NCI-H2227 (cell line): ENCODE data around the gene MKNK1.

ENCODE experiments used
- DNase-seq: peaks from one replicate; lab custom pipeline; 2025; ENCODE audit not compliant: unreplicated experiment; lab: John Stamatoyannopoulos, UW

MKNK1 gene

DNA sequence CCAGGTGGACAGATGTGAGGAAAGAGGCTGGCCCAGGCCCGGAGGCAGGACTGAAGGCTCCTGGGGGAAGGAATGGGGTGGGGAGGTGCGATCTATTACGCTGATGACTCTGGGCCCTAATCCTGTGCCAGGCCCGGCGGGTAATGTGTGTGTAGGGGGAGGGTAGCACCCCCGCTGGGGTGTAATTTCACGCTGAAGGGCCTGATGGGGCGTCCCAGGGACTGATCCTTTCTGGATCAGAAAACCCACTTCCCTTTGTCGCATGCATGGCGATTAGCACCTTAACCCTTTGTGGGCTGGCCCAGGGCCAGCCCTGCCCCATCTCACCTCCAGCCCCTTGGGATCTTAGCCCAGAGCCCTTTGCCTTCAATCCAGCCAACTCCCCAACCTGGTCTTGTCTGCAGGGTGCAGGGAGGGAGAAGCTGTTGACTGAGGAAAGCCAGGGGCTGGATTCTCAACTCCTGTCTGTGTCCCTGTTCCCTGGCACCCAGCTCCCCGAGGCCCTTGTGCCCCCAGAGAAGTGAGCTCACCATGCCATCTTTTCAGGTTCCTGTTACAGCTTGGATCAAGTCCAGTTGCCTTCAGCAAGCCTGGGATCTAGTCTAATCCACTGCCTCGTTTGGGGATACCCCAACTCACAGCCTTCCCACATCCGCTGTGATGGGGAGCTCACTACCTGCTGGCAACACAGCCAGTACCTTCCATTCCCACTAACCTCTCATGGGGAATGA is 78.7 kb downstream of the MKNK1 start:
- no peak for DNase-seq

DNA sequence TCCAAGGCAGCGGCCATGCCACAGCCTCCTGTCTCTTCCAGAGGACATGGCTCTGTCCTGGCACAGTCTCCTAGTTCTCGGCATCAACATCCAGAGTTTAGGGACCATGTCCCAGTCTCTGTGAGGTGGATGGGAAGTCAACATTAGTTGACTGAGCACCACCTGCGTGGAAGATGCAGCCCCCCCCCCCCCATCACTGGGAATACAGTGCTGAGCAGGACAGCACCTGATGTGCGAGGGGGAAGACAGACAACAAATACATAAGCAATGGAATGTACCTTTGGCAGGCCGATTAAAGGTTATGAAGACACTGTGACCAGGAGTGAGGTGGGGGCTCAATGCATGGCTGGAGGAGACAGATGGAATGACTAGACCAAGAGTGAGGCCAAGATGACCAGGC is 79.2 kb downstream of the MKNK1 start:
- no peak for DNase-seq

DNA sequence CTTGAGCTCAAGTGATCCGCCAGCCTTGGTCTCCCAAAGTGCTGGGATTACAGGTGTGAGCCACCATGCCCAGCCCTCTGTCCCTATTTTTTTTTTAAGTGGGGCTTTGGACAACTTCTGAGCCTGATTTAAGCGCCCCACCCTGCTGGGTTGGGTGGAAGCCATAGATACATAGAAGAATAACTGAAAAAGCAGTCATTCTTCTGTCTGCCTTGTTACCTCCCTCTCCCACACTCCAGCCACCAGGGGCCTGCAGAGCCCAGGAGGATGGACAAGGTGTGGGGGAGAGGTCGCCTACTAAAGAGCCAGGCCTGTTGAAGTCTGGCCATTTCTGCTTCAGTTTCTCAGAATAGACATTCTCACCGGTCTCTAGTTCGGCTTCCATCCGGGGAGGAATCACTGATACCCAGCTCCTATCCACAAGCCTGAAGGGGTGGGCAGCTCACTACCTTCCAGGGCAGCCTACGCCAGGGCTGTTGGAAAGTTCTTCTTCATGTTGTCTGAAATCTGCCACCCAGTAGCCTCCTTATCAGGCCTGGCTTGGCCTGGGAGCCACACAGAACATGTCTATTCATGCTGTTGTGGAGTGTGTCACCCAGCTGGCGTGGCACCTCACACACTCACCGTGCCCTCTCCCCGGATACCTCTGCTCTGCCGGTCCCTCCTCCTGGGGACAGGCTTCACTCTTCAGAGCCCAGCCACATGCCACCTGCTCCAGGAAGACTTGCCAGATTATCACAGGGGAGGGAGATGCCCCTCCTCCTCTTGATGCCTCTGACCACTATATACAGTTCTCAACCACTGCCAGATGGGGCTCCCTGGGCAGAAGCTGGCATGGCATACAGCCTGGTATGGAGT is 80.3 kb downstream of the MKNK1 start:
- no peak for DNase-seq

DNA sequence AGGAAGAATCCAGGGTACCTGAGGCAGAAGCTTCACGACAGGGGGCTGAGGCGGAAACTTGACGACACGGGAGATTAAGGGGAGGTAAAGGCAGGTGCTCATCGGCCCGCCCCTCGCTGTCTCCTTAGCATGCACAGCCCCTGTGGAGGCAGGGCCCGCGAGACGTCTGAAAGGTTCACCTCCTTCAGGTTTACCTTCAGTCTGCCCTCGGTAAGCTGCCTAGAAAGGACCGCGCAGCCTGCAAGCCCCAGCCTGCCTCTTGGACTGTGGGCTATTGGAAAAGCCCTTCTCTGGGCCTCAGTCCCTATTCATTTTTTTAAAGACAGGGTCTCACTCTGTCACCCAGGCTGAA is 81.1 kb downstream of the MKNK1 start:
- DNase-seq: no peak

DNA sequence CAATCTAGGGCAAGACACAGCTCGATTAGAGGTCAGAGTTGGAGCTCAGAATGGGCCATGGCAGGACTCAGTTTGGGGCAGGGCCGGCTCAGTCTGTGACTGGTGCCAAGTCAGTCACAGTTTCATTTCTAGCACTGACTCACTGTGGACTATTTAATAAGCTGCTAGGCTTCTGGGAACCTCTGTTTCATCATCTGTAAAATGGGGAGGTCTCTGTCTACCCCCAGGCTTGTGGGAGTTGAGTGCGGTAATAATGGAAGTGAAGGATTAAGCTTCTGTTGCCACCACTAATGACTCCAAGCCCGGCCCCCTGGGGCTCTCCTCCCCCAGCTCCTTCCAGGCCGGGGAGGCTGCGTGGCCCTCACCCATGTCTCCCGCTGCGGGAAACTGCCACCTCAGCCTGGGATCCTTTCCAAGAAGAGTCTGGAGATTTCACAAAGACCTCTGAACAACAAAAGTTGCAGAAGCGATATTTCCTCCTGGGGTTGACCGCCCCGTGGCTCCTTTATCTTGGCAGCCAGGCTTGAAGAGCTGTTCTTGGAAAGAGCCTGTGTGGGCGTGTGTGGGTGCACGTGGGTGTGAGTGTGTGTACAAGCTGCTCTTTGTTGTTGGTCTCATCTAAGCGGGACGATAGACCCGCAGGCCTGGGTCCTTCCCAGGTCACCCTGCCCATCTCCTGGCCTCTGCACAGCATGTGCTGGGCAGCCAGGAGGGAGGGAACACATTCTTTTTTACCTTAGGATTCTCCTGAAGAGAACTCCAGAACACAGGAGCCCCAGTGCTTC is 81.7 kb downstream of the MKNK1 start:
- no peak for DNase-seq

DNA sequence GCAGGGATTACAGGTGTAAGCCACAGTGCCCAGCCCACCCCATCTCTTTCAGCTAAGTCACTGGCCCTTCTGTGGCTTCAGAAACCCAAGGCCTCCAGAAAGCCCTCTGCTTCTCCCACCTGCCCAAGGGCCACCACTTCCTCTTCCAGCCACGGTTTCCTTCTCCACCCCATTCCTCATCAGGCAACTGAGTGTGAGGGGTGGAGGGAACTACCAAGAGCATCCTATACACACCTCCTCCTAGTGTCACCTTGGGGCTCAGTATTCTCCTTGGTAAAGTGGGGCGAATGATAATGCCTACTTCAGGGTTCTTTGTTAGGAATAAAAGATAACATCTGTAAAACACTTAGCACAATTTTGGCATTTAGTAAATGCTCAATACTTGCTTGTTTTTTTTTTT is 82.7 kb downstream of the MKNK1 start:
- no peak for DNase-seq

DNA sequence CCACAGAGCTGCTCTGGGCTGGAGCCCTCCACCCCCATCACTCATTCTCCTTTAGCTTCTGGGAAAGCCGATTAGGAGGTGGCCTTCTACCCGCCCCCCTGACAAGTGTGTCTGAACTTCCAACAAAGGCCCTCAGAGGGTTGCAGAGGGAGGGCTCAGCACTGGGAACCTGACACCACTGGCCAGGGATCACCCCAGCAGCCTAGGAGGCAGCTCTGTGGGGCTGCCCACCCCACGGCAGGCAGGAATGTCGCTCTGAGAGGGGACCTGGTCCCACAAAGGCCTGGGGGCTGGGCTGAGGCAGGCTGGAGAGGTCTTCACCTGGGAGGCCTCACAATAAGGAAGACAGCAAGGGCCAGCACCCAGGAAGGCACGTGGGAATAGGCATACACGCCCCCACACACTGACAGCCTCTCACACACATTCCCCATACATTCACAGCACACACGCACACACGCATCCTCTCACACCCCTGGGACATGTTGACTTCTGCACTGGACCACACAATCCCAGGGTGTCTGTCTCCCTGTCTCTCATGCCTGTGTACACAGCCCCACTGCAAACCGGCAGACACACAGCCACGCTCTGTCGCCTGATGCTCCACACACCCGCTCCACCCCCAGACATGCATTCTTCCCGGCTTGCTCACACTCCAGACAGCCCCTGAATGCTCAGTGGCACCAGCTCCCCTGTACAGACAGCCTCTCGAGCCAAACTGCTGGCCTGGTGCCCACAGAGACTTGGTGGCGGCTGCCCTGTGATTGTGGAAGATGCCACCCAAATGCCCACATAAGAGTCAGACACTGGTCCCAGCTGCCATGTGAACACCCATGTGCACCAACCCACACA is 83.8 kb downstream of the MKNK1 start:
- DNase-seq: no peak

DNA sequence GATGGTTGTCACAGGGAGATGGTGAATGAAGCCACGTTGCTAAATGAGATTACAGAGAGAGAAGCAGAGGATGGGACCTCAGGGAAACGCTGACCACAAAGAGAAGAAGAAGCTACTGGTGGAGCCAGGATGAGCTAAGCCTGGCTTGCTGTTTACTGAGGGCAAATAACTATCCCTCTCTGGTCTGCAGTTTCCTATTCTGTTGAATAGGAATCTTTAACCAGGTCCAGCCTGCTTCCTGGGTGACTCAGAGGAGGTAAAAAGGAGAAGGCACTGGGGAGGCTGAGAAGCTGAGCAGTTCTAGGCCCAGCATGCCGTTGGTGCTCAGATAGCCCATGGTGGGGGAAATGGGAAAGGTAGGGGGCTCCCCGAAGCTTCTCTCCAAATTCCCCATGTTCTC is 84.9 kb downstream of the MKNK1 start:
- DNase-seq: no peak

DNA sequence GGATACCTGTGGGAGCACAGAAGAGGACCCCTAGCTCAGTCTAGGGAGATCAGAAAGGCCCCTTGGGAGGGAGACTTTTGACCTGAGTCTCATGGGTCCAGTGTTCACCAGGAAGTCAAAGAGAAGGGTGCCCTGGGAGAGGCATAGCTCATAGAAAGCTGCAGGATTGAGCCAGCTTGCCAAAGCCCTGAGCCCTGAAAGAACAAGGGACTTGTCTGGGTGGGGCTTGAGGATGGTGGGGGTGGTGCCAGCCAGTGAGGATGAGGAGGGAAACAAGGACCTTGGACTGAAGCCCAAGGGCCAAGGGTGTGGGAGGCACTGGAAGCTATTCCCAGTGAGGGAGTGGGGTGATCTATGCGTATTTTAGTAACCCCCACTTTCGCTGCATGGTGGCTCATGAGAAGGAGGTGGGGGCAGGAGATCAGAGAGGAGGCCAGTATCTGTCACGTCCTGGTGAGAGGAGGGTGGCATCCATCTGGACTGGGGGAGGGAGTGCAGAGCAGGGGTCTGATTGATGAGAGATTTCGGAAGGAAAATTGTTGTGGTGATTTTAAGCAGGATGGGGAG is 86.1 kb downstream of the MKNK1 start:
- DNase-seq: no peak

DNA sequence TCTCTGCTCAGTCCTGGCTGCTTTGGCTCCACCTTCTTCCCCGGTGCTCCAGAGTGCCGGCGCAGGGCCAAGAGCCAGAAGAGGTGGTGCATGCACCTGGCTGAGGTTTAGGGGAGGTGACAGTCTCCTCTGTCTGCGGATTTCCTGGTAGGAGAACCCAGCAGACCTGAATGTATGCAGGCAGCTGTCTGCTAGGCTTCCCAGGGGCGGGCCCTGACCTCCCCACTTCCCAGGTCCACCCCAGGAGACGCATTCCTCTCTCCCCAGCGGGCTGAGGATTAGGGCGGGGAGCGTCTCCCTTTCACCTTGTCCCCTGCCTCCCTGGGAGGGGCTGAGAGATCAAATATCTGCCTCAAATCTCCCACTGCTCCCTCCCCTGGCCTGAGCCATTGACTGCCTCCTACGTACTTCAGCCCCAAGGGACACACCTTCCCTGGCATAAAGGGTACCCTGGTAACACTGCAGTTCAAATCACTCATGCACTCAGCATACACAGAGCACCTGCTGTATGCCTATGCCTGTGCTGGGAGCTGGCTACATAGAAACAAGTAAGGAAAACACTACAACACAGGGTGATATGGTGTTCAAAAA is 87.0 kb downstream of the MKNK1 start:
- no peak for DNase-seq

DNA sequence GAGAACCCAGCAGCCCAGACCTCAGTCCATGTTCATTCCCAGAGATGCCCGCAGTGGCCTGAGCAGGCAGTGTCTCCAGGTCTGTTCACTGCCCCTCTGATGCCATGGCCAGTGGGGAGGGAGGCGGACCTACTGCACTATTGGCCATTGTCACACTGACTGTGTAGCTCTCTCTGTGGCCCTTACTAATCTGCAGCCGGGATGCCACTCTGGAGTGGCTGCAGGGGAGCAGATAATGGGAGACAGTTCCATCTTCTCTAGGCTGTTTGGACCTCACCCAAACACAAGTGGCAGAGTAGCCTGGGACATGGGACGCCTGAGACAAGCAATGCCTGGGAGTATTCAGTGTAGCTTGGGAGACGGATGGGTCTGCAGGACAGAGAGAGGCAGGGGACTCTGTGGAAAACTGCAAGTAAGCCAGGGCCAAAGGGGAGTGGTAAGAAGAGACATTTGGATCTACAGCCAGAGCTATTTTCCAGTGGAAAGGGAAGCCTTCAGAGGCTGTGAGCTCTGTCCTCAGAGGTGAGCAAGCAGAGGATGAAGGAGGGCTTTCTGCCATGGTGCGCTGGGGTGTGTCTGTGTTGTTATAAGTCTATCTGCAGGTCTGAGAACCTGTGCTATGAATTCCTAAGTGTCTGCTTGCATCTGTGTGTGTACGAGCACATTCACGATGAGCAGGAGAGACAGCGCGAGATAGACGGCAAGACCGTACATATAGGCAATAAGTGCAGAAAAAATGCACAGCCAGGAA is 87.7 kb downstream of the MKNK1 start:
- DNase-seq: no peak

DNA sequence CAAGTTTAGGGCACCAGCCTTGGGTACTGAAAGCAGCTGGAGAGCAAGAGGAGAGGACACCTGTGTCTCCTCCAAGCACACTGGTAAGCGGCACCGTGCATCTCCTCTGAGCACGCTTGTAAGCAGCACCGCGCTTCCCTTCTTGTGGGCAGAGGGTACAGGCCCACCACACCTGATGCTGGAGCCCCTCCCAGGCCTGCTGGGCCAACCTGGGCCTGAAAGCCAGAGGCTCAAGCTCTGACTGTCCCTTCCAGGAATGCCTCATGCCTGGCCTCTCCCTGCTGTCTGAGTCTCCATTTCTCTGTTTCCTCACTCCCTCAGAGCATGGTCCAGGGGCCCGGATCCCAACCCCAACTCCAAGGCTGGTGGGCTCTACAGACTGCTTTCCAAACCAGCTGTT is 88.5 kb downstream of the MKNK1 start:
- DNase-seq: no peak

DNA sequence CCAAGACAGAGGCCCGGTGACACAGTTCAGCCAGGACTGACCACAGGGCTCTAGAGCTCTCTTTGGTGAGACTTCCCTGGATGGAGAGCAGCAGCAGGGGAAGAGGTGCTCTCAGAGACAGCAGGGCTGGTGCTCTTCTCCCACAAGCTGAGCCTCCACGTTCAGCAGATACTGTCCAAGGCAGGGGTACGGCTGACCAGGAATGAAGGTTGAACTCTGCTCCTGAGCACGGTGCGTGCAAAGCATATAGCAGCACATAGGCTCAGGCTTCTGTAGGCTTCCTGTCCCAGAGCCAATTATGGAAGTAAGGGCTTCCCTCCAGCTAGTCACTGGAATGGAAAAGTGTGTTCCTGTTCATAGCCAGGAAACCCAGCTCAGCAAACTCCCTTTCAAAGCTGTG is 90.5 kb downstream of the MKNK1 start:
- DNase-seq: no peak

DNA sequence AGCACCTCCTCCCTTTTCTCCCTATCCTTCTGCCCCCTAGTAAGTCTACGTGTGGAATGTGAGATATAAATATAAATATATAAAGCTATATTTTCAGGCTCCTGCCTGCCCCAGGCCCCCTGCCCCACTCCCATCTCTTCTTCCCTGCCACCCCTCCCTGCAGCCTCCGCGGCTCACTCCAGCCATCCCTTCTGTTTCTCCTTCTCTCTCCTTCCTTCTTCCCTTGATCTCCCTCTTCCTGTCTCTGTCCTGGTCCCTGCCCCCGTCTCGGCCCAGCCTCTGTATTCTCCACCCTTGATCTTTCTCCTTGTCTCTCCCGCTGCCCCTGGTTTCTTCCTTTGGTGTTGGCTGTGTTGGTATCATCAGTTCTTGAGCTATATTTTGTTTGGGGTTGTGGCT is 91.3 kb downstream of the MKNK1 start:
- no peak for DNase-seq

DNA sequence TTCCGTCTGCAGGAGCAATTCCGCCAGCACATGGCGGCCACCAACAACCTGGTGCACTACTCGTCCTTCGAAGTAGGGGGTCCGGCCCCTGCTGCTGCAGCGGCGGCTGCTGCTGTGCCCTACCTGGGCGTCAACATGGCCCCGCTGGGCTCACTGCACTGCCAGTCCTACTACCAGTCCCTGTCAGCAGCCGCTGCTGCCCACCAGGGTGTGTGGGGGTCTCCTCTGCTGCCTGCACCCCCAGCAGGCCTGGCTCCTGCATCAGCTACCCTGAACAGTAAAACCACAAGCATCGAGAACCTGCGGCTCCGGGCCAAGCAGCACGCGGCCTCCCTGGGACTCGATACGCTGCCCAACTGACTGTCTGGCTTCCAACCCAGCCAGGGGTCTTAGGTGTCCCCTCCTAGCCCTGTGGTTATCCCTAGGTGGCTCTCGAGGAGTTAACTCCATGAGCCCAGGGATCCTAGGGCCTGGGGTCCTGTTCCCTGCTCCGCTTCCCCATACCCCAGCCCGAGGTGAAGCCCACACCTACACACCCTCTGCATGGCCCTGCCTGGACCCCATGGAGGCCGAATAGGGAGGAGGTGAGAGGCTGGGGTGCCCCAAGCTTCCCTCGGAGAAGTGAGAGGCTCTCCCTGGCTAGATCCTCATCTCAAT is 91.8 kb downstream of the MKNK1 start:
- no peak for DNase-seq

DNA sequence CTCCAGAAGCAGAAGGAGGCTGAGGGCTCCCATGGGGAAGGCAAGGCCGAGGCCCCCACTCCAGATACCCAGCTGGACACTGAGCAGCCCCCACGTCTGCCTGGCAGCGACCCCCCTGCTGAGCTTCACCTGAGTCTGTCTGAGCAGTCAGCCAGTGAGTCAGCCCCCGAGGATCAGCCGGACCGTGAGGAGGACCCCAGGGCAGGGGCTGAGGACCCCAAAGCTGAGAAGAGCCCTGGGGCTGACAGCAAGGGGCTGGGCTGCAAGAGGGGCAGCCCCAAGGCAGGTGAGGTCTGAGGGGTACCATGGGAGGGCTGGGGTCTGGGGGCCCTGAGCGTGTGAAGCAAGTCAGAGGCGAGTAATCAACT is 93.1 kb downstream of the MKNK1 start:
- DNase-seq: no peak

DNA sequence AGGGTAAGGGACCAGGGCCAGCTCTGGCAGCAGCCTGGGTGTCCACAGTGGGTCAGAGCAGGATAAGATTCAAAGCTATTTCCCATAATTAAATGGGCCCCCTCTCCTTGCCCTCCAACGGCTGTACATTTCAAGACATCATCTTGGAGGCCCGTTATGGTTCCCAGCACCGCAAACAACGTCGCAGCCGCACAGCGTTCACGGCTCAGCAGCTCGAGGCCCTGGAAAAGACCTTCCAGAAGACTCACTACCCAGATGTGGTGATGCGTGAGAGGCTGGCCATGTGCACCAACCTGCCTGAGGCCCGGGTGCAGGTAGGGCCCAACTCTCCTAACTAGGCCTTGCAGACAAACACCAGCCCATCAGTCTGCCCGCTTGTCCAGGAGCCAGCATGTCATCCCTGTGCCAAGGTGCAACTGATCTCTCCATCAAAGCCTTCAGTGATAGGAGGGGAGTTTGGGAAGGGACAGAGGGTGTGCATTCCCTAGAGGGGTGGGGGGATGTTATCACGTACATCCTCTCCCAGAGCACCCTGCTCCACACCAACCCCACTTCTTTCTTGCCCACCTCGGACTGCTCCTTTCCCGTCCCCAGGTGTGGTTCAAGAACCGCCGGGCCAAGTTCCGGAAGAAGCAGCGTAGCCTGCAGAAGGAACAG is 93.6 kb downstream of the MKNK1 start:
- no peak for DNase-seq

DNA sequence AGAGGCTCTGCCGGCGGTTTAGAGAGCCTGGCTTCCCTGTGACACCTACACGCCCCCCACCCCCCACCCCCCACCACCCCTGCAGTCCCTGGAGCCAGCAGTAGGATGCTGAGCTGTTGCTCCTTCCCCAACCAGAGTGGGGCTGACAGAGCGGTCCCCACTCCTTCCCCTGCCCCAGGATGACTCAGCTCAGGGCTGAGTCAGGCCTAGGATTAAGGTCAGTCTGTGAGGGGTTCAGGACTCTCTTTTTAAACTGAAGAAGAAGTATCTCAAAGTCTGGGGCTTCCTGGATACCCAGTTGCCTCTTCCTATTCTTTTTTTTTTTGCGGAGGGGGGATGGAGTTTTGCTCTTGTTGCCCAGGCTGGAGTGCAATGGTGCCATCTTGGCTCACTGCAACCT is 95.3 kb downstream of the MKNK1 start:
- DNase-seq: no peak
